Measurements from ENCODE around the gene PIK3C2A.
"Not testable (repeated sequence)": the region's sequence is repeated elsewhere in the genome, so short reads cannot be mapped to it uniquely, and the experiment has no call there.

The PIK3C2A gene, protein sequence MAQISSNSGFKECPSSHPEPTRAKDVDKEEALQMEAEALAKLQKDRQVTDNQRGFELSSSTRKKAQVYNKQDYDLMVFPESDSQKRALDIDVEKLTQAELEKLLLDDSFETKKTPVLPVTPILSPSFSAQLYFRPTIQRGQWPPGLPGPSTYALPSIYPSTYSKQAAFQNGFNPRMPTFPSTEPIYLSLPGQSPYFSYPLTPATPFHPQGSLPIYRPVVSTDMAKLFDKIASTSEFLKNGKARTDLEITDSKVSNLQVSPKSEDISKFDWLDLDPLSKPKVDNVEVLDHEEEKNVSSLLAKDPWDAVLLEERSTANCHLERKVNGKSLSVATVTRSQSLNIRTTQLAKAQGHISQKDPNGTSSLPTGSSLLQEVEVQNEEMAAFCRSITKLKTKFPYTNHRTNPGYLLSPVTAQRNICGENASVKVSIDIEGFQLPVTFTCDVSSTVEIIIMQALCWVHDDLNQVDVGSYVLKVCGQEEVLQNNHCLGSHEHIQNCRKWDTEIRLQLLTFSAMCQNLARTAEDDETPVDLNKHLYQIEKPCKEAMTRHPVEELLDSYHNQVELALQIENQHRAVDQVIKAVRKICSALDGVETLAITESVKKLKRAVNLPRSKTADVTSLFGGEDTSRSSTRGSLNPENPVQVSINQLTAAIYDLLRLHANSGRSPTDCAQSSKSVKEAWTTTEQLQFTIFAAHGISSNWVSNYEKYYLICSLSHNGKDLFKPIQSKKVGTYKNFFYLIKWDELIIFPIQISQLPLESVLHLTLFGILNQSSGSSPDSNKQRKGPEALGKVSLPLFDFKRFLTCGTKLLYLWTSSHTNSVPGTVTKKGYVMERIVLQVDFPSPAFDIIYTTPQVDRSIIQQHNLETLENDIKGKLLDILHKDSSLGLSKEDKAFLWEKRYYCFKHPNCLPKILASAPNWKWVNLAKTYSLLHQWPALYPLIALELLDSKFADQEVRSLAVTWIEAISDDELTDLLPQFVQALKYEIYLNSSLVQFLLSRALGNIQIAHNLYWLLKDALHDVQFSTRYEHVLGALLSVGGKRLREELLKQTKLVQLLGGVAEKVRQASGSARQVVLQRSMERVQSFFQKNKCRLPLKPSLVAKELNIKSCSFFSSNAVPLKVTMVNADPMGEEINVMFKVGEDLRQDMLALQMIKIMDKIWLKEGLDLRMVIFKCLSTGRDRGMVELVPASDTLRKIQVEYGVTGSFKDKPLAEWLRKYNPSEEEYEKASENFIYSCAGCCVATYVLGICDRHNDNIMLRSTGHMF (N-terminal part only)

DNA sequence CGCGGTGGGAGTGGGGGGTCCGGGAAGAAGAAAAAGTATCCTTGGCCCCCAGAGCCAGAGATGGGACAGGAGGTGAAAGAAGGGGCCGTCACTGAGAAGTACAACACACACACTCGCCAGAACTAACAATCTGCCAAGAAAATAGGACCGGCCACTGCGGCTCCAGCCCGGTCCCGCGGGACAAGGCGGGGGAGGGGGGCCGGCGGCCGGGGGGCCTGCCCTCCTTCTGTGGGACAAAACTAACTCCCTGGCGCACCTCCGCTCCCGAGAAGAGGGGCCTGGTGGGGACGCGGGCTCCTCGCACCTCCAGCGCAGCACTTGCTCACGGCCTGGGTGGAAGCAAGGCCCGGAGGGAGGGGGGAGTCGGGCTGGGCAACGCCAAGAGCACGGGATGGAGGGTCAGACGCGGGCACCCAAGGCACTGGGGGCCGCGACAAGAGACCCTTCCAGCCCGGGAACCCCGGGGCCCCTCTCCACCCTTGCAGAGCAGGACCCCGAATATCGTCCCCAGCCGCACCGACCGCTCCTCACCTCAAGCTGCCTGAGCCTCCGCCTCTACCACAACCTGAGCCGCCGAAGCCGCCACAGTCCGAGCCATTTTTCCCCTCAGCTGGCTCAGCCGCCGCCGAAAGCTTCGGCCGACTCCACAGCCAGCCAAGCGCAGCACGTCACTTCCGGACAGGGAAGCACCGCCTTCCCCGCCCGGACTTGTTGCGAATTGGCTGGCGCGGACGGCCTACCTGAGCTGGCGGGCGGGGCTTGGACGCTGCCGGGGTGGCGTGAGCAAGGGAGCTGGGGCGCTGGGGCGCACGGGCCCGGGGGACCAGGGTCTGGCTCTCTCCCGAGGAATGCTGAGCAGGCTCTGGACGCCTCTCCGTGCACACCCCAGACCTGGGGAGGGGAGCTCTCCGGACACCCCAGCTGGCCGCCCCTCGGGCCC, at the start of gene PIK3C2A:
PIK3C2A (minus strand) TSS at position 670 of the 940 bp plus-strand sequence. CDS start 38,245 bp downstream, outside the sequence.
- peak; percentile 87 for DNase-seq

- no peak for DNase-seq
These were observed 49.4 kb upstream of the PIK3C2A start for GRCh38 chr11:17257196-17257595.

DNA sequence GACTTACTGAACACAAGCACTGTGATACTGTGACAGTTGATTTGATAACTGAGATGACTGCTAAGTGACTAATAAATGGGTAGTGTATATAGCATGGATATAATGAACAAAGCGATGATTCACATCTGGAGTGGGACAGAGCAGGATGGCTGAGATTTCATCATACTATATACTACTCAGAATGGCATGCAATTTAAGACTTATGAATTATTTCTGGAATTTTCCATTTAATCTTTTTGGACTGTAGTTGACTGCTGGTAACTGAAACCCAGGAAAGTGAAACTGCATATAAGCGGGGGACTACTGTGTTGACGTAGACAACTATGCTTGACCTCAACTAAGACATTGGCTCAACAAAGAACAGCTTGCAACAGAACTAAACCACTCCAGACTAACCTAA, 48.7 kb upstream of the PIK3C2A start:
- peak; percentile 36 for DNase-seq

DNA sequence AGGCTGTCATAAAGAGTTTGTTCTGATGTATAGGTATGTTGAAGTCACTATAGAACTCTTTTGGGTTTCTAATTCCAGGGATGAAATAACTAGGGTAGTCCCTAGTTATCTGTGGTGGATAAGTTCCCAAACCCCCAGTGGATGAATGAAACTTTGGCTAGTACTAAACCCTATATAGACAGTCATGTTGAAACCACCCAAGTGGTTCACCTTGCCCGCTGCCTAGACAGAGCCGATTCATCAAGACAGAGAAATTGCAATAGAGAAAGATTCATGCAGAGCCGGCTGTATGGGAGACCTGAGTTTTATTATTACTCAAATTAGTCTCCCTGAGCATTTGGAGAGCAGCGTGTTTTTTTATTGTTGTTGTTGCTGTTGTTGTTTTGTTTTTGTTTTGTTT, 44.9 kb upstream of the PIK3C2A start:
- DNase-seq = no peak

DNA sequence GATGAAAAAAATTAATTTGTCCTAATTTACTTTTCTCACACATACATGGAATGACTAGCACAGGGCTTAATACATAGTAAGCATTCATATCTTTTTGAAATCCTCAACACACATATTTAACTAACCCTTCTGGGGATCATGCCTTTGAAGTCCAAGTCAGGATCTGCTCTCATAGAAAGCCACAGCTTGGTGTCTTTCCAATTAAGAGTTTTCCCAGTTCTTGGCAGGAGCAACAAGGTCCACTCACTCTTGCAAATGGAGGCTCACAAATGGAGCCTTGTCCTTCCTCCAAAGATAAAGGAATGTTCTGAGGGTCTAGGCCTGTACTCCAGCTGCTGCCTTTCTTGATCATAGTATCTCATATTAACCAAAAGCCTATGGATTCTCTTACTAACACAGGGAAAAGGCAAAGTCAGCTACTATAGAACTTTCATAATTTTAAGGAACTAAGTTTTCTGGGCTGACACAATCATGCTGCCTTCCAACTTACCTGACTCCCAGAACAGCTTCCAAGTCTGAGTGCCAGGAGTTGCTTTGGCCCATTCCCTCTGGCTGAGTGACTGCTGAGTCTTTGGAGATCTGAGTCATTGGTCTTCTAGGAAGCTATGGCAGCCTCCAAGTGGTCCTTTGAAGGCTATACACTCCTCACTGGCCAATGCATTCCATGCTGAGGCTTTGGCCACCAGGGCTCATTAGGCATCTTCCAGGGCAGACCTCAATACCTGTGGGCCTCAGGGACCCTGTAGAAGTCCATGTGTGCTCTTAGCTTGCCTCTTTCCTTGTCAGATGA, 43.0 kb upstream of the PIK3C2A start:
- DNase-seq = no peak

DNA sequence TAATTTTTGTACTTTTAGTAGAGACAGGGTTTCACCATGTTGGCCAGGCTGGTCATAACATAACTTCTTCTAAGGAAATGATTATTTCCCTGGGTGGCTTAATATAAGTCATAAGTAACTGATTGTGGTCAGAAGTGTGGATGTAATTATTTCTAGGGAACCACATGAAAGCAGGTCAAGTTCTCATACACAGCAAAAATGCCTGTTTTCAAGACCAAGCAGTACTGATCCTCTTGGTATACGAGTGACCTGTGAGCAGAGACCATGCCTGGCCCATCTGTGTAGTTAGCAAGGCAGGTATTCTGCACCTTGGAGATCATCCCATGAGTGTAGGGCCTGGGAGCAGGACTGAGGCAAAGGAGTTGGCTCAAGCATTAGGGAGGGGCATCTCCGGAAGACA, 36.3 kb upstream of the PIK3C2A start:
- DNase-seq = peak; percentile 76

DNA sequence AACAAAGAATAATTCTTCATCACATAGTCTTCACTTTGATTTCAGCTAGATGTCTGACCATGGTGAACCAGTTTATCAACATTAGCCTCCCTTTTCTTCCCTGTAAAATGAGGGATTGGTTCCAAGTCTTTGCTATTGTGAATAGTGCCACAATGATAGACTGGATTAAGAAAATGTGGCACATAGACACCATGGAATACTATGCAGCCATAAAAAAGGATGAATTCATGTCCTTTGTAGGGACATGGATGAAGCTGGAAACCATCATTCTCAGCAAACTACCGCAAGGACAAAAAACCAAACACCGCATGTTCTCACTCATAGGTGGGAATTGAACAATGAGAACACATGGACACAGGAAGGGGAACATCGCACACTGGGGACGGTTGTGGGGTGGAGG, 35.2 kb upstream of the PIK3C2A start:
- not testable (repeated sequence) for DNase-seq

- DNase-seq = no peak
These were observed 33.0 kb upstream of the PIK3C2A start for GRCh38 chr11:17240780-17241179.

DNA sequence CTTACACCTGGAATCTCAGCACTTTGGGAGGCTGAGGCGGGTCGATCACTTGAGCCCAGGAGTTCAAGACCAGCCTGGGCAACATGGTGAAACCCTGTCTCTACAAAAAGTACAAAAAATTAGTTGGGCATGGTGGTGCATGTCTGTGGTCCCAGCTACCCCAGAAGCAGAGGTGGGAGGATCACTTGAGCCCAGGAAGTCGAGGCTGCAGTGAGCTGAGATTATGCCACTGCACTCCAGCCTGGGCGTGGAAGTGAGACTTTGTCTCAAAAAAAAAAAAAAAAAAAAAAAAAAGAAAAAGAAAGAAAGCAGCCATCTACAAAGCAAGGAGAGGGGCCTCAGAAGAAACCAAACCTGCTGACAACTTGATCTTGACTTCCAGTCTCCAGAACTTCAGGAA, 32.1 kb upstream of the PIK3C2A start:
- DNase-seq = not testable (repeated sequence)

- no peak for DNase-seq
These were observed 30.6 kb upstream of the PIK3C2A start for GRCh38 chr11:17238377-17238776.

DNA sequence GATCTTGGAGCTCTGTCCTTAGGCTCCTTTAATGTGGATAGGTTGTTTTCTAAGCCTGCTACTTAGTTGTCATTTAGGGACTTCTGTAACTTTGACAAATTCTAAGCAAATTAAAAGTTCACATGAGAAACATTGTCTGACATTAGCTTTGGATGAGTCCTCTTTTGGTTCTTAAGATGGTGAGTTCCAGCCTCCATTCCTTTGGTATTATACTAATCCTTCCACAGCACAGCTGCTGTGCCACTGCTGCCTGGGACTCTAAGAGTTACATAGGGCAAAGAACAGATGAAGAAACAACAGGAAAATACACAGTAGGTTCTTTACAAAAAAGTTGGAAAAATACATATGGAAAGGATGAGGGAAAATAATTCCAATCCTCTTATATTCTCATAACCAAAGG, 25.3 kb upstream of the PIK3C2A start:
- no peak for DNase-seq

DNA sequence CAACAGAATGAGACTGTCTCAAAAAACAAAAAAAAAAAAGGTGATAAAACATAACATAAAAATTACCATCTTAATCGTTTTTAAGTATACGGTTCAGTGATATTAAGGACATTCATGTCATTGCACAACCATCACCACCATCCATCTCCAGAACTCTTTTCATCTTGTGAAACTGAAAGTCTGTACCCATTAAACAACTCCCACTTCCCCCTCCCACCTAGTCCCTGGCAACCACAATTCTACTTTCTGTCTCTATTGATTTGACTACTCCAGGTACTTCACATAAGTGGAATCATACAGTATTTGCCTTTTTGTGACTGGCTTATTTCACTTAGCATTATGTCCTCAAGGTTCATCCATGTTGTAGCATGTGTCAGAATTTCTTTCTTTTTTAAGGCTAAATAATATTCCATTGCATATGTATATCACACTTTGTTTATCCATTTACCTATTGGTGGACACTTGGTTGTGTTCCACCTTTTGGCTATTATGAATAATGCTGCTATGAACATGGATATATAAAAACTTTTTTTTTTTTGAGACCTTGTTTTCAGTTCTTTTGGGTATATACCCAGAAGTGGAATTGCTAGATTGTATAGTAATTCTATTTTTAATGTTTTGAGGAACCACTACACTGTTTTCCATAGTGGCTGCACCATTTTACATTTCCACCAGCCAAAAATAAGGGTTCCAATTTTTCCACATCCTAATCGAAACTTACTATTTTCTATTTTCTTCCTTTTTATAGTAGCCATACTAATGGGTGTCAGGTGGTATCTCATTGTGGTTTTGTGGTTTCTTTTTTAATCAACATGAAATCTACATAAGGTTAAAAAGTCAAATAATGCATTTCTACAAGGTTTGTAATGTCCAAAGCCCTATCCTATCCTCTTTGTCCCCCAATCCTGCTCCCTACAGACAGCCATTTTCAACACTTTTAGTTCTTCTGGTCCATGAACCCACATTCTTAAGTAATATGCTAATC, 23.4 kb upstream of the PIK3C2A start:
- DNase-seq = peak; percentile 86

DNA sequence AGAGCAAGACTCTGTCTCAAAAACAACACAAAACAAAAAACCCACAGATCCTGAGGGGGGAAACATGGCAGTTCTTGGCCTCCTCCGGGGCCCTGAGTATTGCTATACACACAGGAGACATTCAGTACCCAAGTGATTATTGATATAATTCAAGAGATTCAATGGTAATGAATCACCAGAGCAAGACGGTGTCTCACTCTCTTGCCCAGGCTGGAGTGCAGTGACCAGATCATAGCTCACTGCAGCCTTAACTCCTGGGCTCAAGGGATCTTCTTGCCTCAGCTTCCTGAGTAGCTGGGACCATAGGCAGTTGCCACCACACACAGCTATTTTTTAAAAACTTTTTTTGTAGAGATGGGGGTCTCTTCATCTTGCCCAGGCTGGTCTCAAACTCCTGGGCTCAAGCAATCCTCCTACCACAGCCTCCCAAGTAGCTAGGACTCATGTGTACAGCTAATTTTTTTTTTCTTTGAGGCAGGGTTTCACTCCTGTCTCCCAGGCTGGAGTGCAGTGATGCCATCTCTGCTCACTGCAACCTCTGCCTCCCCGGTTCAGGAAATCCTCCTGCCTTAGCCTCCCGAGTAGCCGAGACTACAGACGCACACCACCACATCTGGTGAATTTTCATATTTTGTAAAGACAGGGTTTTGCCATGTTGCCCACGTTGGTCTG, 21.8 kb upstream of the PIK3C2A start:
- DNase-seq = no peak

DNA sequence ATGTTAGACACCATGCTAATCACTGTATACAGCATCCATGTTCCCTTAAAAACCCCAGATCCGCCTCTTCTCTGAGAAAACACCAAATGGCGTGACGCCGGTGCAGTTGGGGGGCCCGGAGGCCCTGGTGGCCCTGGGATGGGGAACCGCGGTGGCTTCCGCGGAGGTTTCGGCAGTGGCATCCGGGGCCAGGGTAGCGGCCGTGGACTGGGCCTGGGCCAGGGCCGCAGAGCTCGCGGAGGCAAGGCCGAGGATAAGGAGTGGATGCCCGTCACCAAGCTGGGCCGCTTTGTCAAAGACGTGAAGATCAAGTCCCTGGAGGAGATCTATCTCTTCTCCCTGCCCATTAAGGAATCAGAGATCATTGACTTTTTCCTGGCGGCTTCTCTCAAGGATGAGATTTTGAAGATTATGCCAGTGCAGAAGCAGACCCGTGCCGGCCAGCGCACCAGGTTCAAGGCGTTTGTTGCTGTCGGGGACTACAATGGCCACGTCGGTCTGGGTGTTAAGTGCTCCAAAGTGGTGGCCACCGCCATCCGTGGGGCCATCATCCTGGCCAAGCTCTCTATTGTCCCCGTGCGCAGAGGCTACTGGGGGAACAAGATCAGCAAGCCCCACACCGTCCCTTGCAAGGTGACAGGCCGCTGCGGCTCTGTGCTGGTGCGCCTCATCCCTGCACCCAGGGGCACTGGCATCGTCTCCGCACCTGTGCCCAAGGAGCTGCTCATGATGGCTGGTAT, 20.6 kb upstream of the PIK3C2A start:
- not testable (repeated sequence) for DNase-seq

- no peak for DNase-seq
These were observed 16.9 kb upstream of the PIK3C2A start for GRCh38 chr11:17224727-17225126.

DNA sequence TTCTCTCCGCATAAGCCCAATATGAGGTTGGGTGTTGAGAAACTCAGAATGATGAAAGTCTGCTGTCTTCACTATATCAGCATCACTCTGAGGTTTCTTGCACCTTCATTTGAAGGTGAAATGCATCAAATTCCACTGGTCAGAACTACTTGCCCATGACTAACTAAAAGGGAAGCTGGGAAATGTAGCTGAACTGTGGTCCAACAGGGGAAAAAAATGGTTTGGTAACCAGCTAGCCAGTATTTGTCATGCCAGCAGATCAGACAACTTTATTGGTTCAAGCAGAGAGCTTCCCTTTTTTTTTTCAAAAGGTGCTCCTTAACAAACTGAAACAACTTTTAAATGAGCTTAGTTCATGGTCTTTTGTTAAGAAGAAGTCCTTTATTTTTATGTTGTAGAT, 14.2 kb upstream of the PIK3C2A start:
- peak; percentile 77 for DNase-seq

- DNase-seq = no peak
These were observed 11.2 kb upstream of the PIK3C2A start for GRCh38 chr11:17219016-17219415.

DNA sequence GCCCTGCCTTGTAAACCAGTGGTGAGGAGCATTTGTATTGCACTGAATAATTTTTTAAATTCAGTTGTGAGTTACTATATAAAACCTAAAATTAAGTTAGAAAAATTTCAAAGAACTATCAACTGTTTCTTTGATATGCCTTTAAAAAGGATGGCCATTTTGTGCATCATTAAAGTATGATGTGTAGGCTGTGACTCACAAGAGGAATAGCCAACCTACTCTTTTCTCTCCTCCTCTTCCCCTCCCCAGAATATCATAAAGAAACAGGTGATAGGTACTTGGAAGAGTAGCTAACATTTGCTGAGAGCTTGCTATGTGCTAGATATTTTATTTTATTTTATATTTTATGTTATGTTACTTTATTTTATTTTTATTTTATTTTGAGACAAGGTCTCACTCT, 10.6 kb upstream of the PIK3C2A start:
- DNase-seq = no peak
